Lower lobe of right lung (tissue), 2 donors: ENCODE results near the gene CARS2. TPM values are rescaled to one million over a fixed set of nuclear protein-coding genes. Genes with fewer than 3 reads are reported as not detected.
"Not testable (repeated sequence)": the region's sequence is repeated elsewhere in the genome, so short reads cannot be mapped to it uniquely, and the experiment has no call there.

Experiments used
- ATAC-seq, 2 donors: fragments of 200-7000 bp; cut with Tn5 transposase; one replicate each; pipeline ENCODE4 v1.9.1; 2020 to 2022; ENCODE audit warnings: mild to moderate bottlenecking in 2 of 2, moderate library complexity in 2 of 2
- DNase-seq: peaks from one replicate; pipeline ENCODE4 v3.0.0-alpha.2; 2020
- H3K27ac ChIP-seq: fragments of 200-600 bp; one replicate; pipeline ENCODE4 v1.8.0; 2022
- H3K27me3 ChIP-seq: fragments of 200-600 bp; one replicate; pipeline ENCODE4 v1.8.0; 2022; ENCODE audit warnings: low read depth
- H3K36me3 ChIP-seq: fragments of 200-600 bp; one replicate; pipeline ENCODE4 v1.8.0; 2022; ENCODE audit warnings: mild to moderate bottlenecking
- H3K4me1 ChIP-seq: fragments of 200-600 bp; one replicate; pipeline ENCODE4 v1.8.0; 2022
- H3K4me3 ChIP-seq: fragments of 200-600 bp; one replicate; pipeline ENCODE4 v1.8.0; 2022; ENCODE audit warnings: mild to moderate bottlenecking
- H3K9me3 ChIP-seq: fragments of 200-600 bp; one replicate; pipeline ENCODE4 v1.8.0; 2022
- intact Hi-C: fragments of 100-400 bp; cut with DNase I; formaldehyde crosslinking; loops from one replicate; pipeline ENCODE4 v1.11.0; 2022
- total RNA-seq: library from RNA; stranded (reverse); fragmentation: NEBNext Ultra II Directional; extraction: Animal tissue kit (Norgen Biotek cat#: 25700); gene quantifications from one replicate; pipeline ENCODE4 v1.2.1, GENCODE V29; 2021
- TF ChIP-seq, protein P1 (sequence below): fragments of 200-600 bp; IDR thresholded peaks from one replicate; pipeline ENCODE4 v1.8.0; 2022; ENCODE audit warnings: antibody characterized with exemption, mild to moderate bottlenecking
- donor health status: DM: no; HTN: yes; CAD: no; lungs with severe emphysema.

Gene CARS2
- total RNA-seq, 1 donor from 2014 or later, result 70.3 TPM

DNA sequence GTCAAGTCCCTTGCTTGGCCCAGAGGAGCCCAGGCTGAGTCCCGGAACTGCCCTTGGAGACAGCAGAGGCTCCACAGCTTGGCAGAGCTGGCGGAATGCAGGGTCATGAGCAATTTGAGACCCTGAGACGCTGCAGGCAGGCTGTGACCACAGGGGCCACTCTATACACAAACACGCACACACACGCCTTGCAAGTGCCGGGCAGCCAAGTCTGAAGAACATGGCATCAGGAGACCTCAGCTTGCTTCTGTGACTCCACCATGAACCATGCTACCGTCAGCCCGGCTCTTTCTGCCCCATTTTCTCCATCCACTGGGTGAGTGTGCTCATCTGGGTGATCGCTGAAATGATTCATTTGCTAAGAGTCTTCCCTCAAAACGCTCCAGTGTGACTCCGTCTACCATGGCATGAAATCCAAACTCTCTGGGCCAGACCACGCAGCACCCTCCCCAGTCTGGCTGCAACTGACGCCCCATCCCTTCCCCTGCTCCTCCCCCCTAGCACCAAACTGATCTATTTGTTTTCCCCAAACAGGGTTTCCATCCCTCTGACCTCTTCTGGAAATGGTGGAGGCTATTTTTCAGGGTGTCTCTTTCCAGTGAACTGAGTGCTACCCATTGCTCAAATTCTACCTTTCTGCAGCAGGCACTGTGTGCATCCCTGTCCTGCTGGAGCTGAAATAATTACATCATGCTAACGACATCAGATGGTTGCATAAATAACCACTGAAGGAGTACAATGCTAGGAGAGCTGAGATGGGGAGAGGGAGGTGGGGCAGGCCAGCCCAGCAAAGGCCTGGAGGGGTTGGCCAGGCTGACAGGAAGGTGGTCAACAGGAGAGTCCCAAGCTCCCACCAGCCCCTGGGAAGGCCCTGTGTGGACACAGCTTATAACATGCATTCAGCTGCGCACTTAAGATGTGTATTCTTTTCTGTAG, 3.1 kb downstream of the CARS2 start:
- Histone ChIP-seq H3K4me1 (peaks cover 53% of the 10 kb centered on the region), H3K27ac (no peak overlapping the region), H3K27me3 (no peaks in the 10 kb centered on the region), H3K4me3 (no peak overlapping the region), H3K9me3 (no peaks in the 10 kb centered on the region), H3K36me3 (peaks cover 58% of the 10 kb centered on the region)
- DNase-seq (no peak), ATAC-seq (no peak)
- intact Hi-C loops, result no loop called here
- TF ChIP-seq, protein P1, sequence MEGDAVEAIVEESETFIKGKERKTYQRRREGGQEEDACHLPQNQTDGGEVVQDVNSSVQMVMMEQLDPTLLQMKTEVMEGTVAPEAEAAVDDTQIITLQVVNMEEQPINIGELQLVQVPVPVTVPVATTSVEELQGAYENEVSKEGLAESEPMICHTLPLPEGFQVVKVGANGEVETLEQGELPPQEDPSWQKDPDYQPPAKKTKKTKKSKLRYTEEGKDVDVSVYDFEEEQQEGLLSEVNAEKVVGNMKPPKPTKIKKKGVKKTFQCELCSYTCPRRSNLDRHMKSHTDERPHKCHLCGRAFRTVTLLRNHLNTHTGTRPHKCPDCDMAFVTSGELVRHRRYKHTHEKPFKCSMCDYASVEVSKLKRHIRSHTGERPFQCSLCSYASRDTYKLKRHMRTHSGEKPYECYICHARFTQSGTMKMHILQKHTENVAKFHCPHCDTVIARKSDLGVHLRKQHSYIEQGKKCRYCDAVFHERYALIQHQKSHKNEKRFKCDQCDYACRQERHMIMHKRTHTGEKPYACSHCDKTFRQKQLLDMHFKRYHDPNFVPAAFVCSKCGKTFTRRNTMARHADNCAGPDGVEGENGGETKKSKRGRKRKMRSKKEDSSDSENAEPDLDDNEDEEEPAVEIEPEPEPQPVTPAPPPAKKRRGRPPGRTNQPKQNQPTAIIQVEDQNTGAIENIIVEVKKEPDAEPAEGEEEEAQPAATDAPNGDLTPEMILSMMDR, result no peak

DNA sequence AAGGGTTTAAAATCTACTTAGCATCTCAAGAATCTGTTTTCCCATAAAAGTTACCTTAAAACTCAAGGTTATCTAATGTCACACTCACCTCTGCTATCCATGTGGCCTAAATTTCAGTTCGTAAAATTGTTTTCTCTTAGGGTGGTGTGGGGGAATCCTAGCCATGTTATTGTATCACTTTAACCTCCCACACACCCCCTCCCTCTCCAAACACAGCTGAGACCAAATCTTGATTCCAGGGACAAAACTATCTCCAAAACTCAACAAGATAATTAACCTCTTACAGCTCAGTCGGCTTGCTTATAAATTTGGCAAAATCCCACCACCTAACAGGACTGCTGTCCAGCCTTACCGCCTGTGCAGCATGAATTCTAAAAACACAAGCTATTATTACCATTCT, 3.8 kb downstream of the CARS2 start:
- no peak for ATAC-seq
- H3K4me1 ChIP-seq, result peaks cover 54% of the 10 kb centered on the region
- H3K27ac ChIP-seq, result no peak overlapping the region
- peaks cover 64% of the 10 kb centered on the region for H3K36me3 ChIP-seq
- H3K27me3 ChIP-seq, result no peaks in the 10 kb centered on the region
- H3K4me3 ChIP-seq, result no peak overlapping the region
- no peak for DNase-seq
- intact Hi-C loops, result no loop called here
- H3K9me3 ChIP-seq, result no peaks in the 10 kb centered on the region
- TF ChIP-seq, protein P1, result no peak

DNA sequence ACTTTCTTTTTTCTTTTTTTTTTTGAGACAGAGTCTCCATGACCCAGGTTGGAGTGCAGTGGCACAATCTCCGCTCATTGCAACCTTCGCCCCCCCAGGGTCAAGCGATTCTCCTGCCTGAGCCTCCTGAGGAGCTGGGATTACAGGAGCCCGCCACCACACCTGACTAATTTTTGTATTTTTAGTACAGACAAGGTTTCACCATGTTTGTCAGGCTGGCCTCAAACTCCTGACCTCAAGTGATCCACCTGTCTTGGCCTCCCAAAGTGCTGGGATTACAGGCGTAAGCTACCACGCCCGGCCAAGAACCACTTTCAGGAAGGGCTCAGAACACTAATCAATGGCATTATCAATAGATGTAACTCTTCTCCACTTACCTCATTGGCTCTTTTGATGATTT, 4.9 kb downstream of the CARS2 start:
- H3K27me3 ChIP-seq, H3K9me3 ChIP-seq, intact Hi-C loops, H3K4me3 ChIP-seq, ATAC-seq, H3K27ac ChIP-seq, DNase-seq: not testable (repeated sequence)
- Histone ChIP-seq H3K36me3 (peaks cover 75% of the 10 kb centered on the region), H3K4me1 (peaks cover 47% of the 10 kb centered on the region)

DNA sequence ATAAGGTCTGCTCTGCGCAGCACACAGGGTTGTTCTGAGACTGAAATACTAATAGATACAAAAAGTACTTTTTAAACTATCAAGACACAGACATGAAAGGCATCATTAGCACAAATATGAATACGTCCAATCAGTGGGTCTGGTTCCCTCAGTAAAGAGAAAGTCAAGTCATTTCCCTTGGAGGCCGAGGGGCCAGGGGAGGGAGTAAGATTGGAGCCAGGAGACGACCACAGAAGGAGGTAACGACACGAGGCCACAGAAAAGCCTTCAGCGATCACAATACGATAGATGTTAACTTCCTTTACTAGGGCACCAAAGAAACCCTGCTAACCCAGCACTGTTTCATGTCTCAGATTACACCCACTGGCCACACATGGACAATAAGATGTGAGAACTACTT, 5.3 kb downstream of the CARS2 start:
- Histone ChIP-seq H3K4me3 (no peak overlapping the region), H3K9me3 (no peaks in the 10 kb centered on the region), H3K36me3 (peaks cover 79% of the 10 kb centered on the region), H3K4me1 (peaks cover 47% of the 10 kb centered on the region), H3K27ac (no peak overlapping the region), H3K27me3 (no peaks in the 10 kb centered on the region)
- intact Hi-C loops, result no loop called here
- no peak for ATAC-seq
- TF ChIP-seq, protein P1, result no peak
- no peak for DNase-seq

DNA sequence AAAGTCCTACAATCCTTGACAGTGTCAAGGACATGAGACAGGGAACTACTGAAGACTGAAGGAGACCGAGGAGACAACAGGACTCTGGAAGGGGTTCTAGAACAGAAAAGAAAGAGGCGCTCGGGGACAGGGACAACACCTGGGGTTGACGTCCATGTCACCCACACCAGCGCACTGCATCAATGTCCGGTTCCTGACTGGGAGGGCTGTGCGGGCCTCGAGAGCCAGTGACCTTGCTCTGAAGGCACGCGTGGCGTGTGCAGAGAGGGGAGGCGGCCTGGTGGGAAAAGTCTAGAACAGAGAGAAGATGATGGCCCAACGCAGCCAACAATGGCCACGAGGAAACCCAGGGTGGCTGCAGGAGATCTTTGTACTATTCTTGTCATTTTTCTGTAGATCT, 5.7 kb downstream of the CARS2 start:
- intact Hi-C loops, result no loop called here
- no peak for ATAC-seq

More for the DNA sequence above, 5.7 kb downstream of the CARS2 start:
- Histone ChIP-seq H3K4me1 (peaks cover 46% of the 10 kb centered on the region), H3K27me3 (no peaks in the 10 kb centered on the region), H3K9me3 (no peaks in the 10 kb centered on the region), H3K36me3 (peaks cover 83% of the 10 kb centered on the region), H3K4me3 (no peak overlapping the region), H3K27ac (no peak overlapping the region)
- TF ChIP-seq, protein P1, result no peak
- DNase-seq, result no peak
